ENCODE data around the gene RSF1. TPM values are rescaled to one million over a fixed set of nuclear protein-coding genes. Genes with fewer than 3 reads are reported as not detected.

RSF1 gene
- total RNA-seq, 4 donors from 2014 or later, result 32.2 to 51.5 (median 46.9) TPM

DNA sequence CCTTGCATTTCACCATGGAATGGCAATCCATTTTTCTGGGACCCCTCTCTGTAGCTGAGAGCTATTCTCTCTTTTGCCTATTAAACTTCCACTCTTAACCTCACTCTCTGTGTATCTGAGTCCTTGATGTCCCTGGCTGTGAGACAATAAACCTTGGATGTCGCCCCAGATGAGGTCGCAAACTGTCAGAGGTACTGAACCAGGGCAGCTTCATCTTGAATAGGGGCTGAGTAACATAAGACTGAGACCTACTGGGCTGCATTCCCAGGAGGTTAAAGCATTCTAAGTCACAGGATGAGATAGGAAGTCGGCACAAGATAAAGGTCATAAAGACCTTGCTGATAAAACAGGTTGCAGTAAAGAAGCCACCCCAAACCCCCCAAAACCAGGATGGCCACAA is 68.0 kb downstream of the RSF1 start:
- 76% methylated on average over 3 of the region's 3 CpGs for WGBS, 2 donors
- H3K4me3 ChIP-seq (ENCODE audit: low read depth, poor library complexity, severe bottlenecking), result no peak overlapping the region
- TF ChIP-seq, protein P1, sequence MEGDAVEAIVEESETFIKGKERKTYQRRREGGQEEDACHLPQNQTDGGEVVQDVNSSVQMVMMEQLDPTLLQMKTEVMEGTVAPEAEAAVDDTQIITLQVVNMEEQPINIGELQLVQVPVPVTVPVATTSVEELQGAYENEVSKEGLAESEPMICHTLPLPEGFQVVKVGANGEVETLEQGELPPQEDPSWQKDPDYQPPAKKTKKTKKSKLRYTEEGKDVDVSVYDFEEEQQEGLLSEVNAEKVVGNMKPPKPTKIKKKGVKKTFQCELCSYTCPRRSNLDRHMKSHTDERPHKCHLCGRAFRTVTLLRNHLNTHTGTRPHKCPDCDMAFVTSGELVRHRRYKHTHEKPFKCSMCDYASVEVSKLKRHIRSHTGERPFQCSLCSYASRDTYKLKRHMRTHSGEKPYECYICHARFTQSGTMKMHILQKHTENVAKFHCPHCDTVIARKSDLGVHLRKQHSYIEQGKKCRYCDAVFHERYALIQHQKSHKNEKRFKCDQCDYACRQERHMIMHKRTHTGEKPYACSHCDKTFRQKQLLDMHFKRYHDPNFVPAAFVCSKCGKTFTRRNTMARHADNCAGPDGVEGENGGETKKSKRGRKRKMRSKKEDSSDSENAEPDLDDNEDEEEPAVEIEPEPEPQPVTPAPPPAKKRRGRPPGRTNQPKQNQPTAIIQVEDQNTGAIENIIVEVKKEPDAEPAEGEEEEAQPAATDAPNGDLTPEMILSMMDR (IDR thresholded peaks at IDR 0.05), result no peak
- no peak for TF ChIP-seq POLR2A (IDR thresholded peaks at IDR 0.05)
- intact Hi-C loops (cut with DNase I; ENCODE audit: low total_unique reads), result no loop called here
- DNase-seq (ENCODE audit: low spot score in 2 of 2), result no peak

DNA sequence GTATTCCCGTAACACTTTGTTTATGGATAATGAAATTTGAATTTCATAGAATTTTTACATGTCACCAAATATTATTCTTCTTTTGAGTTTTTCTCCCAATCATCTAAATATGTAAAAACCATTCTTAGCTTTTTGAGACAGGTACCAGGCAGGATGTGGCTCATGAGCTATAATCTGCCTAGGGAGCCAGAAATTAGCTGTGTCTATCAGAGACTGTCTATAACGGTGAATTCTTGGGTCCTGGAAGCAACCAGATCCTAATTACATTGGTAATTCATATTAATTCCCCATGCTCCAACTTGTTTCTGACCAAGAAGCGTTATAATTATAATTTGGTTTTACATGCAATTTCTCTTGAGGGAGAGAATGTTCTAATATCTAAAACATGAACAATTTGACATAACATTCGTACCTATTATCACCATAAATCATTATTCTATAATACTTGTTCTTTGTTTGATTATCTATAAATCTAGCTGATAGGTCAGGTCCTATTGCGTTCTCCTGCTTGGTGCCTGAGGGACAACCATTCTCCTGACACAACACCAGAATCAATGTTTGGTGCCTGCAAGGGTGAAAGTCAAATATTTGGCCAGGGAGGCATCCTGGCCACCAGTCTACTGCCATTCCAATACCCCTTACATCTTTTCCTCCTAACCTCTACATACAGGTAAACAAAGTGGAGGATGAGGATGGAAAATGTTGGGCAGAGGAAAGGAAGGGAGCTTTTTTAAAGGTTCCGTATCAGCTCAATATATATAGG is 69.9 kb downstream of the RSF1 start:
- TF ChIP-seq, protein P1 (IDR thresholded peaks at IDR 0.05), result no peak
- no peak for TF ChIP-seq POLR2A (IDR thresholded peaks at IDR 0.05)
- no peak for DNase-seq (ENCODE audit: low spot score in 2 of 2)
- intact Hi-C loops (cut with DNase I; ENCODE audit: low total_unique reads), result no loop called here
- no peak overlapping the region for H3K4me3 ChIP-seq (ENCODE audit: low read depth, poor library complexity, severe bottlenecking)
- 80 to 83% methylated on average over 6 of the region's 6 CpGs for WGBS, 2 donors

DNA sequence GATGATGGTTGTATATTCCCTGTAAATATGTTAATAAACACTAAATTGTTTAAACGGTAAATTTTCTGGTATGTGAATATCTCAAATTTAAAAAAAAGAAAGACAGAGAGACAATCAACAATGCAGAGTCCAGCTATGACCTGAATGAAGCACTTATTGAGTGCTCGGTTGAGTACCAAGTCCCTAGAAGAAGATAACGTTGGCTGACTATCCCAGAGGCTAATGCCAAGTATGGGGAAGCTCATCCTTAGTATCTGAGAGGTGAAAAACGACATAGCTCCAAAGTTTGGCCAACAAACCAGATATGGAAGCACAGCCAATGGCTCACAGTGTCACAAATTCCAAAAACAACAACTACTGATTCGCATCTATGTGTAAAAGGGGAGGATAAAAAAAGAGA is 71.3 kb downstream of the RSF1 start:
- 82 to 85% methylated on average over 5 of the region's 5 CpGs for WGBS, 2 donors
- TF ChIP-seq POLR2A (IDR thresholded peaks at IDR 0.05), result no peak
- intact Hi-C loops (cut with DNase I; ENCODE audit: low total_unique reads), result no loop called here
- no peak overlapping the region for H3K4me3 ChIP-seq (ENCODE audit: low read depth, poor library complexity, severe bottlenecking)
- no peak for DNase-seq (ENCODE audit: low spot score in 2 of 2)

DNA sequence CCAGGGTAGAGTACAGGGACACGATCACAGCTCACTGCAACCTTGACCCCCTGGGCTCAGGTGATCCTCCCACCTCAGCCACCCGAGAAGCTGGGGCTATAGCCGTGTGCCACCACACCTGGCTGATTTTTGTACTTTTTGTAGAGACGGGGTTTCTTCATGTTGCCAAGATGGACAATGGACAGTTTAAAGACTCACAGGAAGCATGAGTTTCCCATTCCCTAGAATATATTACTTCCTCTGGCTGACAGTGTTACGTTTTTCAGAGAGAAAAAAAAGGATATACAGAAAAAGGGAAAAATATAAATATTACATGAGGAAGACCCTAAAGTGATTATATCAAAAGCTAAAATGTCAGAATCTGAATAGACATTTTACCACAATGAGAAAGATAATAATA is 72.3 kb downstream of the RSF1 start:
- no peak for TF ChIP-seq POLR2A (IDR thresholded peaks at IDR 0.05)
- TF ChIP-seq, protein P1 (IDR thresholded peaks at IDR 0.05), result no peak
- H3K4me3 ChIP-seq (ENCODE audit: low read depth, poor library complexity, severe bottlenecking), result no peak overlapping the region
- 86% methylated on average over 5 of the region's 5 CpGs for WGBS, 2 donors

DNA sequence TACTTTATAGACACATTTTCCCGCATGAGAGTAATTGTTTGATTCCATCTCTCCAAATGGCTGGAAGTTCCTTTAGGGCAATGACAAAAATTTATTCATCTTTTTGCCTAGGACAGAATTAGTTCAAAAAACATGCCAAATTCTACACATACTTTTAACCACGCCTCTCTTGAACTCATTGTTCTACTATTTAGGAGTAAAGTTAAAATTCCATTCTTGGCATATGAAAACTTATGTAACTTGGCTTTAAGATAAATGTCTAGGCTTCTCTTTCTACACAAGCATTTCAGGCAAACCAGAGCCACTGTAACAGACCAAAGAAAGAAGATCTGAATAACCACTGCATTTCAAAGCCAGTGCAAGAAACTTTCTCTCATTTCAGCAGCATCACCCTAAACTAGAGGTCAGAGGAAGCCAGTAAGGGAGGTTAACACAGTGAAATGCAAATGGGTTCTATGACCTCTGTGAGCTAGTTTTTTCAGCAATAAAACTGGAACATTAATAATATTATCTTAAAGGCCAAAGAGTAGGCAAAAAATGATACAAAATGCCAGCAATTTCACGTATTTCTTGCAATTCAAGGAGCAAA is 73.0 kb downstream of the RSF1 start:
- H3K4me3 ChIP-seq (ENCODE audit: low read depth, poor library complexity, severe bottlenecking), result no peak overlapping the region
- no peak for DNase-seq (ENCODE audit: low spot score in 2 of 2)
- intact Hi-C loops (cut with DNase I; ENCODE audit: low total_unique reads), result no loop called here
- WGBS, 2 donors, result 50 to 51% methylated on average over 3 of the region's 3 CpGs
- no peak for TF ChIP-seq POLR2A (IDR thresholded peaks at IDR 0.05)
- TF ChIP-seq, protein P1 (IDR thresholded peaks at IDR 0.05), result no peak

More for the DNA sequence above, 72.3 kb downstream of the RSF1 start:
- DNase-seq (ENCODE audit: low spot score in 2 of 2), result no peak
- intact Hi-C loops (cut with DNase I; ENCODE audit: low total_unique reads), result no loop called here

DNA sequence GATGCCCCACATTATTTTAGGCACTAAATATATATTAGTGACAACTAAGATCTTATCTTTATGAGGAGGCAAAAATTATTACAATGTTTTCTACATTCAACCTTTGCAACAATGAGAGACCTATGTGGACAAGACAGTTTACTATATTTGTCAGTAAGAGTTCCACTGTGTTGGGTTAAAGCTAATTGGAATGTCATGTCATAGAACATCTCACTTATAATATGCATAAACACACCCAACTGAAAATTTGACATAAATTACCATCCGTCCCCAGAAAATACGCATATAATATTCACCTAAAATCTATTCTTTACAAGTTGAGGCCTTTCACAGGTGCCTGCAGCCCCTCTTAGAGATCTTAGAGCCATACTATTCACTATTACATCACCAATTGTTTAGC is 84.0 kb downstream of the RSF1 start:
- DNase-seq (ENCODE audit: low spot score in 2 of 2), result no peak
- TF ChIP-seq POLR2A (IDR thresholded peaks at IDR 0.05), result no peak
- TF ChIP-seq, protein P1 (IDR thresholded peaks at IDR 0.05), result no peak
- intact Hi-C loops (cut with DNase I; ENCODE audit: low total_unique reads), result no loop called here
- H3K4me3 ChIP-seq (ENCODE audit: low read depth, poor library complexity, severe bottlenecking), result no peak overlapping the region
- 89% methylated on average over 2 of the region's 2 CpGs for WGBS, 2 donors
